HG02943 (cell line): ENCODE results near the gene PLCL2.

Experiments used
- ATAC-seq: cut with Tn5 transposase; IDR thresholded peaks from one replicate; pipeline ENCODE4 v1.9.1; 2021; ENCODE audit warnings: mild to moderate bottlenecking, low read depth, moderate library complexity; ENCODE audit not compliant: unreplicated experiment

Gene PLCL2

DNA sequence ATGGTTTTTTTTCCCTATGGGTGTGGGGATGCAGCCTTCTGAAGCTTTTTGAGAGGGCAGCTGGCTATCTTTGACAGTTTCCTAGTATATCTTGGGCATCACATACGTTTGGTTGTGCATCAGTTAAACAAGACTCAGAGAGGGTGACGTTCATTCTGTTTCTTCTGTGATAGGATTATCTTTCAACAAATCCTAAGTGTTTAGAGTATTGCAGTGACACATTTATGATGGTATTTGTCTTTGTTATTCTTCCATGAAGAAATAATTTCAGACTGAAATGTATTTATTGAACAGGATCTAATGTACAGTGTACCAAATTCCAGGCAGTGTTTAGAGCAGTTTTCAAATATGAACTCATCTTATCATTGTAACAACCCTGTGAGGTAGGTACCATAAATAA is 114.4 kb downstream of the PLCL2 start:
- no peak for ATAC-seq

- no peak for ATAC-seq
Measured at GRCh38 chr3:16999871-17000270, 115.1 kb downstream of the PLCL2 start.

DNA sequence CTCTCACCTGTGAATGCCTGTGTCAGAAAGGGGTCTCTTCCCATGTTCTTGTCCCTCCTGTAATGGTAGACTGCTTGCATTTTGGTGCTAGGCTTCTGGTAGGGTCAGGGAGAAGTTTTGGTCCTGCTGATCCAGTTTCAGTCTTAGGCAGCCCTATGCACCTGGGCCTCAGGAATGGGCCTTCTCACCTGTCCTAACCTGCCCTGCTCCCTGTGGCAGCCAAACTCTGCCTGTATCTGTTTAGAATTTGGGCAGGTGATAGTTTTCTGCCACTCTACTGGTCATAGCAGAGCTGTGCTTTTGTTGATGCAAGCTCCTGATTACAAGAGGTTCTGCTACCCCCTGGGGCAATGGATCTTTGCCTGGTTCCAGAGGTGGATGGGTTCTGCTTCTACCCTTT is 118.7 kb downstream of the PLCL2 start:
- ATAC-seq = no peak

DNA sequence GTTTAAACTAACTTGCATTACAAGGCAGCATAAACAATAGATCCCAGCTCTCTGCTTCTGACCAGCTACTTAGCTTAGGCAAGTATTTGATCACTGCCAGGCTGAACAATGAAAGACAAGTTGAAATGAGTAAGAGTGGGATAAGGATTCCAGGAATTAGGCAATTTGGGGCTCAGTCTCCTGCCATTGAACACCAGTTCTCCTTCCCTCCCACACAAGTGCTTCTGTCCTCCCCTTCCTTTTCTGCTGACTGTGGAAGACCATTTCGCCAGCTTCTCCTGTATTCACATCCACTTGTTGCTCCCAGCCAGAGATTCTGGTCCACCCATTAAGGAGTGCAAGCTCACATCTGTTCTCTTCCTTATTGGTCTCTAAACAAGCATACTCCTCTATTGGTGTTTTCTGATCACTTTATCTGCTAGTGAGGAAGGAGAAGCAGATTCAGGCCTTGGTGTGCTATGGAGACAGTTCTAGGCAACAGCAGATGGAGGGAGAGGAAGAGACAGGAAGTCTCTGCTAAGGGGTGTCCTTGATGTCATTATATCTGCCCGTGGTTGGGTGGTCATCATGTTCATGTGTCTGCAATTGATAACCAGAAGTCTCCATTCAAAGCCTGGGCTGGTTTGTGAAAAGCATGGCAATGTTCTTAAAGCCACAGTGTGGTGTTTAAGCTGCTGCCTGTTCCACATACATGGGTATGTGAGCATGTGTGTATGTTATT is 121.5 kb downstream of the PLCL2 start:
- ATAC-seq = no peak

- ATAC-seq = no peak
Measured at GRCh38 chr3:17007284-17007683, 122.5 kb downstream of the PLCL2 start.

DNA sequence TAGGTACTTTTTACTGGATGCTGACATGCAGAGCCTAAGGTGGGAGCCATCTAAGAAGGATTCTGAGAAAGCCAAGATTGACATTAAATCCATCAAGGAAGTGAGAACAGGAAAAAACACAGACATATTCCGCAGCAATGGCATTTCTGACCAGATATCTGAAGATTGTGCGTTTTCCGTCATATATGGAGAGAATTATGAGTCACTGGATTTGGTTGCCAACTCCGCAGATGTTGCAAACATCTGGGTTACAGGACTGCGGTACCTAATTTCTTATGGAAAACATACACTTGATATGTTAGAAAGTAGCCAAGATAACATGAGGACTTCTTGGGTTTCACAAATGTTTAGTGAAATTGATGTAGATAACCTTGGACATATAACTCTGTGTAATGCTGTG is 125.1 kb downstream of the PLCL2 start:
- ATAC-seq = no peak

DNA sequence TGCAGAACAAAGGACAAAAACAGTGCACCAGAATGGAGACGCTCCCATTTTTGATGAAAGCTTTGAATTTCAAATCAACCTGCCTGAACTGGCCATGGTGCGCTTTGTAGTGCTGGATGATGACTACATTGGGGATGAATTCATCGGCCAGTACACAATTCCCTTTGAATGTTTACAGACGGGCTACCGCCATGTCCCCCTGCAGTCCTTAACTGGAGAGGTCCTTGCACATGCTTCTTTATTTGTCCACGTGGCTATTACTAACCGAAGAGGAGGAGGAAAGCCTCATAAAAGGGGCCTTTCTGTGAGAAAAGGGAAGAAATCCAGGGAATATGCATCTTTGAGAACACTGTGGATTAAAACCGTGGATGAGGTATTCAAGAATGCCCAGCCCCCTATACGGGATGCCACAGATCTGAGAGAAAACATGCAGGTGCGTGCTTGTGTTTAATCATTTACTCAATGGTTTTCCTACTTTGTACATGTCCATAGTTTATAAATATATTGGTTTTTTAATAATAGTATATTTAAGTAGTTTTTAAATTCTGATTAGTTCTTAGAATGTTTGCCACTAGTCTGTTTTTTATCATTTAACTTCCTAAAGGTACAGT is 127.1 kb downstream of the PLCL2 start:
- ATAC-seq = no peak

GRCh38 chr3:17013050-17013449 is 128.3 kb downstream of the PLCL2 start:
- no peak for ATAC-seq

DNA sequence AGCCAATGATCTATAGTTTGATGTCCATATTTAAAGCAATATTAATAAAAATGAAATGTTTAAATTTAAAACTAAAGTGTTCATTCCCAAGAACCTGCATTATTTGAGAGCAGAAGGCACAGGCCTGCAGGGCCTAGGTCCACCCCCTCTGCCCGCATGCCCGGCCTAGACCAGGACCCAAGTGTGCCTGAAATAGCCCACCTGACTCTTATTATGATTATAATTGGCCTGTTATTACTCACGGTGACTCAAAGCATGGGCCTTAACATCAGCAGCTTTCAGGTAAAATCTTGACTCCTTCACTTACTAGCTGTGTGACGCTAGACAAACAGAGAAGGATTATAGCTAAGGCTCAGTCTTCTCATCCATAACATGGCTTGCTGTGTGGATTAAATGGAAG is 128.8 kb downstream of the PLCL2 start:
- ATAC-seq = no peak

DNA sequence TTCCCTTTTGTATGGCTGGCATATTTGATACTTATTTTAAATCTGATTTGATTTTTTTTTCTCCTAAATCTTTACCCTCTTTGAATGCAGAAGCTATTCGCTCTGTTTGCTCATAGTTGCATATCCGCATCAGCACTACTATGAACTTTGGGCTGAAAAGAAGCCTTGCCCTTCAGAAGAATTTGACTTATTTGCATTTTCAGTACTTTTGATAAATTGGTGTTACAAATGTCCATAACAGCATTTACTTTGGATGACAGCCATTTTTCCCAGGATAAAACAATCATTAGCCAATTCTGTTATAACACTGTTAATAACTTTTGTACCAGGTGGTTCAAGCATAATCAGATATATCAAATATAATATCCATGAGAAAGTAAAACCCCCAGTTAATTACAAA is 129.5 kb downstream of the PLCL2 start:
- ATAC-seq = no peak

DNA sequence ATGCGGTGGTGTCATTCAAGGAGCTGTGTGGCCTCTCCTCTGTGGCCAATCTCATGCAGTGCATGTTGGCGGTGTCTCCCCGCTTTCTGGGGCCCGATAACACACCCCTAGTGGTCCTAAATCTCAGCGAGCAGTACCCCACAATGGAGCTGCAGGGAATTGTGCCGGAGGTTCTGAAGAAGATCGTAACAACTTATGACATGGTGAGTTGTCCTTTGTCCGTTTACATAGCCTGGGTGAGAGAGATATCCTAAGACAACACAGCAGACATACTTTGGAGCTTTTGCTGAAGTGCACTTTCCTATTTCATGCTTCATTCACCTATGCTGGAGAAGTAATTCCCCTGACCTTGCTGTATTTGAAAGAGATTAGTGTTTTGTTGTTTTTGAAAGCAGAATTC is 130.0 kb downstream of the PLCL2 start:
- ATAC-seq = no peak

GRCh38 chr3:17021614-17022013 is 136.9 kb downstream of the PLCL2 start:
- no peak for ATAC-seq

DNA sequence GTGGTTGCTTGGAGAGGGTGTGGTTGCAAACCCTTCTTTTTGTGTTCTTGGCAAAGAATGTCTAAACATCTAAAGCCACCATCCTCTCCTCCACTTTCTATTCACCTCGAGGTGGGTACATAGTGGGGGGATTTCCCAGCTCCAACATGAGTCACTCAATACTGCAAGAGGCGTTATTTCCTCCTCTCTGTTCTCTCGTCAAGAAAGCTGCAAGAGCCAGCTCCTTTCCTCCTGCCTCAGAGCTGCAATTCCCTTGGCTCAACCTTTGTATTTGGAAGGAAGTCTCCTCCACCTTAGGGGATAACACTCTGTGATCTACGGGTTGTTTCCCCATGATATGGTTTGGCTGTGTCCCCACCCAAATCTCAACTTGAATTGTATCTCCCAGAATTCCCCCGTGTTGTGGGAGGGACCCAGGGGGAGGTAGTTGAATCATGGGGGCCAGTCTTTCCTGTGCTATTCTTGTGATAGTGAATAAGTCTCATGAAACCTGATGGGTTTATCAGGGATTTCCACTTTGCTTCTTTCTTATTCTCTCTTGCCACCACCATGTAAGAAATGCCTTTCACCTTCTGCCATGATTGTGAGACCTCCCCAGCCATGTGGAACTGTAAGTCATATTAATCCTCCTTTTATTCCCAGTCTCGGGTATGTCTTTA is 138.4 kb downstream of the PLCL2 start:
- ATAC-seq = no peak

GRCh38 chr3:17025594-17026139 is 140.9 kb downstream of the PLCL2 start:
- ATAC-seq = no peak

- ATAC-seq = no peak
Measured at GRCh38 chr3:17027318-17027717, 142.6 kb downstream of the PLCL2 start.

GRCh38 chr3:17028363-17028762 is 143.6 kb downstream of the PLCL2 start:
- ATAC-seq = no peak

DNA sequence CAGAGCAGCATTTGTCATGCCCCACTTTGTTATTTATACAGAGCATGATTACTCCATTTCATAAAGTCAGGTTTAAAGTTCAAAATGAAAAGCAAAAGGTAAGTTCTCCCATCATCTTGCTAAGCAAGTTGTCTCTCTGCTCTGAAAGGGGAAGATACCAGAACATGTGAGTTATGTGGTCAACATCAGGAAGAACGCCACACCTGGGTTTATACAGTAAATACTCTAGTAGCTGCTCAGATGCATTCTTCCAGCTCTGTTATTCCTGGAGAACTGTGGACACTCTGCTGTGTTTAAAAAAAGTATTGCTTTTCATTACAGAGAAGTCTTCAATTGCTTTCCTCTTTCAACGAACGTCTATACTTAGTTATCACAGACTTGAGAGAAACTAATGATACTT is 145.7 kb downstream of the PLCL2 start:
- ATAC-seq = no peak

DNA sequence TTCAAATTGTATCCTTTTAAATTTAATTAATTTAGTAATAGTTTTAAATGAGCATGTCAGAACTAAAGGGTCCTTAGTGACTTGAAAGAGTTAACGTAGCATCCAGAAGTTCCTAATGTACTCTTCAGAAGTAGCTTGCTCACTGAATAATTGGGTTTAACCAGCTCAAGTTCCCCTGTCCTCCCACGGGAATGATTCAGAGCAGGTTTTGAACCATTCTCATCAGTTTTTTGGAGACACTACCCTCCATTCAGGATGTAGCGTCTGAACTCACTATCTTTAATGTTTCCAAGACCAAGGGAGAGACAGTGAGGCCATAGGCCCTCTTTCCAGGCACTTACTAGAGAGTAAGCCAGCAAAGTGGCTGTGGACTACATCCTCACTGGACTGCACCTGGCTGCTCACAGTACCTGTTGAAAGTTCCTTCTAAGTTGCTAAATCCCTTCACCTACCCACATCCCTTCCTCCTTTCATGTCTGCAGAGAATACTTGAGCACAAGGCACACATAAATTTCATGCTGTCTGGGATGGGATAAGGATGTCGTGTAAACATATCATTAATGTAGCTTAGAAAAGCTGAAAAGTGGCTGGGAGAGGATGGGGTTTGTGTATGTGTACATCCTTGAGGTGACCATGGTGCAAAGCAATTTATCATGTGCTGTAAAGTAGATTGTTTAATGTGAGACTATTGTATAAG is 146.3 kb downstream of the PLCL2 start:
- ATAC-seq = no peak

GRCh38 chr3:17032407-17033034 is 147.8 kb downstream of the PLCL2 start:
- ATAC-seq = no peak

DNA sequence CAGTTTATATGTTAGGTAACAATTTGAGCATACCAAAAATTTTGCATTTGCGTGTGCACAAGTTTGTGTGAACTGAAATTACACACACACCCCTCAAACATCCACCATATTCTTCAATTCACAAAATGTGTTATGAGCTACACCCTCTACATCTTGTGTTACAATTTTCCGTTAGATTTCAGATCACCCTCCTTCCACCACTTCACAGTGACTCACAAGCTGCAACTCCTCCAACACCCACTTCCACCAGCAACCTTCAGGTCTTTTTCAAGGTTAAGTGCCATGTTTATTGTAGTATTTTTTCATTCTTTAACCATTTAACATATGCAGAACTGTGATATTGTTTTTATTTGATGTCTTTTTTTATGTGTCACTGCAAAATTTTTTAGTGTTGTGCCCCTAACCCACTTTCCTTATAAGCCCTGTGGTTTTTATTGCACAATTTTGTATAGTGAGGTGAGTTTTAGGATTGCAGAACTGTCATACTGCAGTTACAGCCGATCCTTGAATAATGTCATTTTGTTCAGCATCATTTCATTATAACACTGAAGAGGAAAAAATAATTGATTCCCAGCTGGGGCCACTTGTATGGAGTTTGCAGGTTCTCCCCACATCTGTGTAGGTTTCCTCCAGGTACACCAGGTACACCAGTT is 148.9 kb downstream of the PLCL2 start:
- no peak for ATAC-seq
